H1 (cell line): ENCODE data around the gene WNT11. TPM values are rescaled to one million over a fixed set of nuclear protein-coding genes. Genes with fewer than 3 reads are reported as not detected.

Experiments used
- ASH2L ChIP-seq: fragments of 200-600, 300-600 bp; sonication (generic); IDR thresholded peaks from one replicate; pipeline ENCODE4 v1.7.1; 2017; ENCODE audit warnings: low read length
- E2F6 ChIP-seq: IDR thresholded peaks from 2 replicates; pipeline ENCODE4 v1.6.1; 2012; ENCODE audit warnings: inconsistent platforms
- EP300 ChIP-seq, 2 experiments: IDR thresholded peaks; 1 replicate in 1 of 2; 2 replicates in 1 of 2; pipeline ENCODE4 v1.6.1; 2011 to 2012; ENCODE audit warnings: low read depth in 2 of 2, low read length in 2 of 2, mild to moderate bottlenecking in 2 of 2, borderline replicate concordance in 1 of 2, inconsistent platforms in 1 of 2, moderate library complexity in 1 of 2
- FOSL1 ChIP-seq: IDR thresholded peaks from 2 replicates; pipeline ENCODE4 v1.6.1; 2011; ENCODE audit warnings: mild to moderate bottlenecking, low read depth, low read length, moderate library complexity; ENCODE audit not compliant: insufficient read depth
- KDM4A ChIP-seq: IDR thresholded peaks from one replicate; pipeline ENCODE4 v1.7.1; 2012; ENCODE audit warnings: low read depth, mild to moderate bottlenecking, moderate library complexity, low read length, inconsistent platforms; ENCODE audit not compliant: severe bottlenecking
- MAFK ChIP-seq: IDR thresholded peaks from 2 replicates; pipeline ENCODE4 v1.6.1; 2012; ENCODE audit warnings: low read depth, mild to moderate bottlenecking, improper control_type of control experiment, low read length
- POLR2AphosphoS5 ChIP-seq: IDR thresholded peaks from 2 replicates; pipeline ENCODE4 v1.6.1; 2011; ENCODE audit warnings: low read depth, low read length
- RXRA ChIP-seq: IDR thresholded peaks from 2 replicates; pipeline ENCODE4 v1.6.1; 2011; ENCODE audit warnings: low read depth, mild to moderate bottlenecking, low read length, moderate library complexity; ENCODE audit not compliant: insufficient read depth
- TAF7 ChIP-seq: optimal IDR thresholded peaks from 2 replicates; pipeline ENCODE3; 2011; ENCODE audit warnings: low read depth, mild to moderate bottlenecking, inconsistent platforms, low read length, moderate library complexity, borderline replicate concordance
- TBP ChIP-seq: IDR thresholded peaks from 2 replicates; pipeline ENCODE4 v1.6.1; 2011; ENCODE audit warnings: low read depth, low read length, improper control_type of control experiment
- polyA plus RNA-seq, 7 experiments: library from polyadenylated mRNA; depleted of rRNA in 3 of 7; stranded (reverse) in 5 of 7; unstranded in 2 of 7; fragments of >200 nt in 5 of 7; fragments of 200-250 nt in 2 of 7; gene quantifications; 1 replicate in 5 of 7; 2 replicates in 1 of 7; 4 replicates in 1 of 7; pipeline versions ENCODE4 v1.2.1 to v1.2.3, GENCODE V29; 2011 to 2013; ENCODE audit warnings: missing spikeins in 2 of 7, mixed read lengths in 2 of 7
- total RNA-seq: library from RNA; stranded (reverse); fragmentation: NEBNext Ultra II Directional; extraction: Animal tissue kit (Norgen Biotek cat#: 25700); gene quantifications from 2 replicates; pipeline ENCODE4 v1.2.1, GENCODE V29; 2021

The WNT11 gene
- total and polyA plus RNA-seq, 2 of the 8 experiments (the other 6 are each of a cell fraction or from before 2014, with no cell fraction given) = 0.11 to 0.45 TPM

DNA sequence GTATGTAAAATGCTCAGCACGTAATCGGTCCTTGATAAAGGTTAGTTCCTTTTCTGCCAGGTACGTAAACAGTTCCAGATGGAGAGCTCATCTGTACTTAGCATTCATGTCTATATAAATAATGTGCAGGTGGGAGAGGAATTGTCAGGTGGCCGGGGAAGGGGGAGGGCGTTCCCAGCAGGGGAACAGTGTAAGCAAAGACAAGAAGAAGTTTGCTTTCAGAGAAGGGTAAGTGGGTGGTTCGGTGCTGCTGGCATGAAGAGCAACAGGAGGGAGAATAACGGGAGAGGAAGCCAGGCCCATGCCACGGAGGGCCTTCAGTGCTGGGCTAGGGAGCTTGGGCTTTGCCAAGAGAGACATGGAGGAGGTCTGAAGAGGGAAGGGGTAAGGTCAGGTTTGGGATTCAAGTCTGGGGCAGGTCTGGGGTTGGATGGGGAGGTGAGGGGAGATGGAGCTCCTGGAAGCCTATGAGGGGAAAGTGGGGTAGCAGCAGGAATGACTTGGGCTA lies 11.4 kb upstream of the WNT11 start (continued):
- TF ChIP-seq E2F6 (no peak), TBP (no peak), RXRA (no peak), EP300 (IDR thresholded peaks at IDR 0.05; ENCODE audit: borderline replicate concordance in 1 of 2, low read depth in 2 of 2, low read length in 2 of 2) (no peak), TAF7 (no peak), ASH2L (no peak), POLR2AphosphoS5 (no peak), KDM4A (no peak), MAFK (no peak), FOSL1 (no peak)
